NCI-H1105 (cell line): ENCODE measurements around the gene HMX3.

ENCODE experiments used
- DNase-seq: peaks from one replicate; lab custom pipeline; 2025; lab: John Stamatoyannopoulos, UW

The HMX3 gene

GRCh38 chr10:123147635-123148413 lies 12.1 kb downstream of the HMX3 start, which contains the start of gene HMX2:
TSS of gene HMX2 (plus strand) at chr10:123148136. CDS start at chr10:123148379, 243 bp downstream.
- peak; percentile 24 for DNase-seq

DNA sequence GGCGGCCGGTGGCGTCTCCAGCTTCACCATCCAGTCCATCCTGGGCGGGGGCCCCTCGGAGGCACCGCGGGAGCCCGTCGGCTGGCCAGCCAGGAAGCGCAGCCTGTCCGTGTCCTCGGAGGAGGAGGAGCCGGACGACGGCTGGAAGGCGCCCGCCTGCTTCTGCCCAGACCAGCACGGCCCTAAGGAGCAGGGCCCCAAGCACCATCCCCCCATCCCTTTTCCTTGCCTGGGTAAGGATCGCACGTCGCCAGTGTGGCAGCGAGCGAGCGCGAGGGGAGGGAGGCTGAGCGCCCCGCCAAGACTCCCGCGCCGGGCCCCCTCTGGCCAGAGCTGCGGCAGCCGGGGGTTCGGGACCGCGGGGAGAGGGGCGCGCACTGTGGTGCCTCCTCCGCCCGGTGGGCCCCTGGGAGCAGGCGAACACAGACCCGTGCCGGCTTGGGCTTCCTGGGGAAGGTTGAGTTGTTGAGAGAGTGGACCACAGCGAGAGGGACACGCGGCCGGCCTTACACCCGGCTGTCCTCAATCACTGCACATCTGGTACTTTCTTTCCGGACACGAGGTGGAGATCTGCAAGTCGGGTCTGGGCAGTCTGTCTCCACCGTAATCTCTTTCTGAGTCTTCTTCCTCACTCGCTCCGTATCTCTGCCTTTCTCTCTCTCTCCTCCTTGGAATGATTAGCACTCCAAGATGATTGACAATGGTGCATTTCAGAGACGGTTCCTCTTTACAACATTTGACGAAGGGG lies 12.8 kb downstream of the HMX3 start:
- DNase-seq, result no peak

GRCh38 chr10:123149162-123149567 lies 13.4 kb downstream of the HMX3 start:
- no peak for DNase-seq

DNA sequence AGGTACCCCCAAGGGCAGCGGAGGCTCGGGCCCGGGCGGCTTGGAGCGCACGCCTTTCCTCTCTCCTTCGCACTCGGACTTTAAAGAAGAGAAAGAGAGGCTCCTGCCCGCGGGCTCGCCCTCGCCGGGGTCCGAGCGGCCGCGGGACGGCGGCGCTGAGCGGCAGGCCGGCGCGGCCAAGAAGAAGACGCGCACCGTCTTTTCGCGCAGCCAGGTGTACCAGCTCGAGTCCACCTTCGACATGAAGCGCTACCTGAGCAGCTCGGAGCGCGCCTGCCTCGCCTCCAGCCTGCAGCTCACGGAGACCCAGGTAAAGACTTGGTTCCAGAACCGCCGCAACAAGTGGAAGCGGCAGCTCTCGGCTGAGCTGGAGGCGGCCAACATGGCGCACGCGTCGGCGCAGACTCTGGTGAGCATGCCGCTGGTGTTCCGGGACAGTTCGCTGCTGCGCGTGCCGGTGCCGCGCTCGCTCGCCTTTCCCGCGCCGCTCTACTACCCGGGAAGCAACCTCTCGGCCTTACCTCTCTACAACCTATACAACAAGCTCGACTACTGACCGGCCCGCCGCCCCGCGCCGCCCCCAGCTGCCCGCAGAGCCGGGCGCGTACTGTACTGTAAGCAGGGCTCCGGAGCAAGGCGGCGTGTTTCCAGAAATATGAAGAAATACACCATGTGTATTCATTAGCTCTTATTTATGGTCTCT lies 13.9 kb downstream of the HMX3 start:
- no peak for DNase-seq

- DNase-seq, result no peak
These were observed 14.7 kb downstream of the HMX3 start for GRCh38 chr10:123150271-123150985.

DNA sequence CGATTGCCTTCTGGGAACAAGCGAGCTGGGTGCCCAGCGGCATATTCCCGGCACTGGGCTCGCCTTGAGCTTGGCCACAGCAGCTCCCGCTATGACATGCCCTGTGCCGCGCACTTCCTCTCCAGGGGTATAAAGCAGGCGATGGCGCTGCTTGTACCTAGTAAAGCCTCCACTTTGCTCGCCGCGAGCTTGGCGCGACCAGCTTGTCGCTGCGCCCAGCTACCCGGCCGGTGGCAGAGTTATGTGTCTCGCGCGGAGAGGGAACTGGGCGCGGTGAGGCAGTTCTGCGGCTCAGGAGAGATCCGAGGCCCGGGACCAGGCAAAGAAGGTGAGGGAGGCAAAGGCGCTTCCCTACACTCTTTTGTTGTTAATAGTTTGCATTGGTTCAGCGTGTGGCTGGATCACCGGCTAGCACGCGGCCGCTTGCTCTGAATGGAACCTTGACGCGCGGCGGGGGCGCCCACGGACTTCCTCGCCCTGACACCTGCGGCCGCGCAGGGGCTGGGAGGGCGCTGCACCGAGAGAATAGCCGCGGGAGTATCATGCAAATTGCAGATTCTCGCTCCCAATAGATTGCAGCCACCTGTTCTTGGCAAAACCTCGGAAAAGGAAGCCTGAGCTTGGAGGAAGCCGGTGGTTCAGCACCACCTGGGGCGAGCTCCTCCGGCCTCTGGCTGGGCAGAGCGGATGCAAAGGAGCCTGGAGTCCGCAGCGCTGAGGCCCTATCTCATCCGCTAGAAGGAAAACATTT lies 15.4 kb downstream of the HMX3 start:
- no peak for DNase-seq

- no peak for DNase-seq
These were observed 16.0 kb downstream of the HMX3 start for GRCh38 chr10:123151737-123152135.

- DNase-seq, result no peak
These were observed 17.8 kb downstream of the HMX3 start for GRCh38 chr10:123153486-123154091.

GRCh38 chr10:123154092-123154710 lies 18.4 kb downstream of the HMX3 start, which contains the start of gene BUB3:
TSS of gene BUB3 (plus strand) at chr10:123154402. CDS start at chr10:123154918, 516 bp downstream.
- peak; percentile 94 for DNase-seq

GRCh38 chr10:123154711-123155505 lies 19.1 kb downstream of the HMX3 start:
- DNase-seq, result no peak

DNA sequence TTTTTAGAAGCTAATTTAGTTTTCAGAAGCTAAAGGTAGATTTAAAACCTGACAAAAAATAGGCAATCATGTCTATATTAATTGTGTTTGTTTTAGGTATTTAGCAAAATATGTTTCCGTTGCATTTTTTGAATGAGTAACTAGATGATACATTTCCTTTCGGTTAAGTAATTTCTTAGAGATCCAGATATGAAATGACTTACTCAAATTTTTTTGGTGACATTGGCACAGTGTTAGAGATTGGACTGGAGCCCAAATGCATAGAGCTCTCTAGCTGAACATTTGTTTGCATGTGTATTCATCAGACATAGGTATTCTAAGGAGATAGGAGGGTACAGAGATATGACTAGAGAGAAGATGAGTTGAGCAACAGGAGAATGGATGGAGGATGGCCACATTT lies 20.3 kb downstream of the HMX3 start:
- no peak for DNase-seq

DNA sequence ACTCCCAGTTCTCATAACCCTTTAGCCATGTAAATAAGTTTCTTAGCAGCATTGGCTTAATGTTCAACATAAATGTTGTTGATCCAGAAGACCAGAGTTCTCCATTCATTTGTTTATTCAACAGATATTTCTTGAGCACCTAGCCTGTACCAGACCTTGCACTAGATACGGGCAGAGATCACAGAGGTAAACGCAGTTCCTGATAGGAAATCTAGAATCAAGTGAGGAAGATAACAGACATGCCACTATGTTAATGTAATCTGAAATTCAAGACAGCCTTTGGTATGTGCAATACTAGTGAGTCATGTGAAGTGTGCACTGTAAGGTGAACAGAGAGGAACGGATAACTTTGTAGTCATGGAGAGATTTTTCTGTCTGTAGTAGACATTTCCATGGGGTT lies 21.4 kb downstream of the HMX3 start:
- DNase-seq, result no peak

- DNase-seq, result no peak
These were observed 22.9 kb downstream of the HMX3 start for GRCh38 chr10:123158682-123159081.

DNA sequence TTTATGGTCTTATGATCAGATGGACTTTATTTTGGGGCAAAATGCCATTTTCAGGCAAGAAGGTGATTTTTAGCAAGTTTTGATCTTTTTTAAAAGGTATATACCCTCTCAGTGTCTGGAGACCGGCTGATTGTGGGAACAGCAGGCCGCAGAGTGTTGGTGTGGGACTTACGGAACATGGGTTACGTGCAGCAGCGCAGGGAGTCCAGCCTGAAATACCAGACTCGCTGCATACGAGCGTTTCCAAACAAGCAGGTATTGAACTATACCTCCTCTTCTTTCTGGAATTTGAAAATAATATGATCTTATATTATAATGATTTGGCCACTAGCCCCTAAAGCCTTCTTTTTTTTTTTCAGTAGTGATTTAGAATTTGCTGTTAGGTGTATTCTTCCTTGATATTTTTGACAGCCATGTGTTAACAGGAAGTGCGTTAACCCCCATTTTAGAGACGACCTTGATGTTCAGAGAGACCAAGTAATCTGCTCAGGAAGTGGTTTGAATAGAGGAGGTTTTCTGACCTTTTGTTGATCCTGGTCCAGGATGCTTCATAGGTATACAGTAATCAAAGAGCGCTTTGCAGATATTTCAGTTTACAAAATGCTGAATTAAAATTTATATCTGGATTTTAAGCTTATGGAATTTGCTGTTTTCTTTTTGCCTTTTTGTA lies 24.7 kb downstream of the HMX3 start:
- DNase-seq, result no peak

- no peak for DNase-seq
These were observed 28.5 kb downstream of the HMX3 start for GRCh38 chr10:123164319-123164718.

GRCh38 chr10:123165445-123166072 lies 29.8 kb downstream of the HMX3 start:
- DNase-seq, result no peak

DNA sequence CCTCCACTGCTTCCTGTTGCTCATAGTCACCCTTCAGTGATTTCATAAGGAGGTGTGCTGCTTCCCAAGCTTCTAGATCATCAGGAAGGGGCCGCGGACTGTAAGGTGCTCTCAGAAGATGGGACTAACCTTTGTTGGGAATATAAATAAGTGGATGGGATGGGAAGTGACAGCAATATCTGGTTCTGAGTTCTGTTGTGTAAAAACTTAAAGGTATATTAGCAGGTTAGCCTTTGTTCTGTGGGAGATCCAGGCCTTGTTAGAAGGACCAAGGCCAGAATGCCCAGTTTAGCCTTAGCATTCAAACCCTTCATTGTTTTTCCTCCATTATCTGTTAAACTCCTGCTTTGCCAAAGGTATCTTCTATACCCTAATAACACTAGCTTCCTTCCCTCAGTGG lies 30.8 kb downstream of the HMX3 start:
- DNase-seq, result no peak

DNA sequence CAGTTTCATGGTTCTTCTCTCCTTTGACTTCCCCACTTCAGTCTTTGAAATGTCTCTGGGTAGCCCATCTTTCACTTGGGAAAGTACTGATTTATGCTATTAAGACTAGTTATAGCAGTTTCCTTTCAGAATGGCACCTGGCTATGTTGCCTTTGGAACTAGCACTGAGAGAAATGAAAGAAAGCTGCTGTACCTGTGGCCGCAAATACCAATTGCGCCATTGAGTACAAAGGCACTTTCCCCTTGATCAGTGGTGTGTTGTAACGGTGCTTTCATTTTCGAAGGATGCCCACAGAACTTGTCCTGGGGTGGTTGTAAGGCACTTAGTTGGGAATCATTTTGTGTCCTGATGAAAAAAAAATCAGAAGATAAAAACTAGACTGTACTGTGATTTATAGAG lies 35.2 kb downstream of the HMX3 start:
- DNase-seq, result no peak
